GM10266 (cell line): ENCODE data around the gene RASSF5.

Experiments used
- DNase-seq: peaks from one replicate; pipeline ENCODE4 v3.0.0; 2012; ENCODE audit errors: extremely low spot score
- TF ChIP-seq, protein P1 (sequence below): IDR thresholded peaks from 2 replicates; pipeline ENCODE4 v1.5.1; 2012; ENCODE audit warnings: mild to moderate bottlenecking, low read depth; ENCODE audit not compliant: control insufficient read depth, insufficient read depth; ENCODE audit errors: missing control alignments

The RASSF5 gene

DNA sequence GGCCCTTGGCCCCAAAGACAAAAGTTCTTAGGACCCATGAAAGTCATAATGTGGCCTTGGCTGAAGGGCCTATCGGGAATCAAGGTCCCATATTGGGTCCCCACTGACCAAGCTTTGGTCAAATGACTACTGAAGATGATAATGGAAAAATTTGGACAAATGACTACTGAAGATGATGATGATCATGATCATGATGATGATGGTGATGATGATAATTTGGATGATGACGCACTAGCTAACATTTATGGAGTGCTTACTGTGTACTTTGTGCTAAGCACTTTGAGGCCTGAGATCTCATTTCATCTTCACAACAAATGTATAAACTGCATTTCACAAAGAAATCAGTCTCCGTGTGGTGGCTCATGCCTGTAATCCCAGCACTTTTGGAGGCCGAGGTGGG, 65.5 kb downstream of the RASSF5 start:
- DNase-seq: no peak
- TF ChIP-seq, protein P1, sequence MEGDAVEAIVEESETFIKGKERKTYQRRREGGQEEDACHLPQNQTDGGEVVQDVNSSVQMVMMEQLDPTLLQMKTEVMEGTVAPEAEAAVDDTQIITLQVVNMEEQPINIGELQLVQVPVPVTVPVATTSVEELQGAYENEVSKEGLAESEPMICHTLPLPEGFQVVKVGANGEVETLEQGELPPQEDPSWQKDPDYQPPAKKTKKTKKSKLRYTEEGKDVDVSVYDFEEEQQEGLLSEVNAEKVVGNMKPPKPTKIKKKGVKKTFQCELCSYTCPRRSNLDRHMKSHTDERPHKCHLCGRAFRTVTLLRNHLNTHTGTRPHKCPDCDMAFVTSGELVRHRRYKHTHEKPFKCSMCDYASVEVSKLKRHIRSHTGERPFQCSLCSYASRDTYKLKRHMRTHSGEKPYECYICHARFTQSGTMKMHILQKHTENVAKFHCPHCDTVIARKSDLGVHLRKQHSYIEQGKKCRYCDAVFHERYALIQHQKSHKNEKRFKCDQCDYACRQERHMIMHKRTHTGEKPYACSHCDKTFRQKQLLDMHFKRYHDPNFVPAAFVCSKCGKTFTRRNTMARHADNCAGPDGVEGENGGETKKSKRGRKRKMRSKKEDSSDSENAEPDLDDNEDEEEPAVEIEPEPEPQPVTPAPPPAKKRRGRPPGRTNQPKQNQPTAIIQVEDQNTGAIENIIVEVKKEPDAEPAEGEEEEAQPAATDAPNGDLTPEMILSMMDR: no peak

DNA sequence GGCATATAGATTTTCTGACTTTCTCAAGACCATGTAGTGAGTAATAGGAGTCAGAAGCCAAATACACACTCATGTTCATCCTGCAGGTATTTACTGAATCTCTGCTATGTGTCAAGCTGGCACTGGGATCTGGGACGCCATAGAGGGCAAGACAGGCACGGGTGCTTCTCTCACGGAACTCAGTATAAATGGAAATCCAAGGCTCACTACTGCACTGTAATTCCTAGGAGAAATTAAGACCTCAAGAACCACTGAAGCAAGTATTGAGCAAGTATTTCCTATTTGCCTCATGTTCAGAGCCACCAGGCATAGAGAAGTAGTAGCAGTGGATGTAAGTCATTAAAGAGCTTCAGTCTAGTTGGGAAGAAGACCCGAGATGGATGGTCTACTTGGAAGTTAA, 66.0 kb downstream of the RASSF5 start:
- no peak for DNase-seq
- TF ChIP-seq, protein P1: no peak

DNA sequence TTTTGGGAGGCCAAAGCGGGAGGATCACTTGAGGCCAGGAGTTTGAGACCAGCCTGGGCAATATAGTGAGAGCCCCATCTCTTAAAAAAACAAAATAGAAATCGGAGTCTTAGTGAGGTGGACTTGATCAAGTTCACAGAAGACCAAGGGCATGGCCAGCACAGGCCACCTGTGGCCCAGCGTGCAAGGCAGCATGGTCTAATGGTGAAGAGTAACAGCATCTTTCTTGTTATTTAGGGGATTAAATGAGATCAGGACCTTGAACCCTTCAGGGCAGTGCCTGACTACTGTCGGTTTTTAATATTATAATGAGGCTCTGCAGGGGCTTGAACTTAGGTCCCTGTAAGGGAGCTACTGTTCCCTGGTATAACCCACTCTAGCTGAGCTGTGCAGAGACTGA, 66.4 kb downstream of the RASSF5 start:
- TF ChIP-seq, protein P1: no peak
- no peak for DNase-seq

DNA sequence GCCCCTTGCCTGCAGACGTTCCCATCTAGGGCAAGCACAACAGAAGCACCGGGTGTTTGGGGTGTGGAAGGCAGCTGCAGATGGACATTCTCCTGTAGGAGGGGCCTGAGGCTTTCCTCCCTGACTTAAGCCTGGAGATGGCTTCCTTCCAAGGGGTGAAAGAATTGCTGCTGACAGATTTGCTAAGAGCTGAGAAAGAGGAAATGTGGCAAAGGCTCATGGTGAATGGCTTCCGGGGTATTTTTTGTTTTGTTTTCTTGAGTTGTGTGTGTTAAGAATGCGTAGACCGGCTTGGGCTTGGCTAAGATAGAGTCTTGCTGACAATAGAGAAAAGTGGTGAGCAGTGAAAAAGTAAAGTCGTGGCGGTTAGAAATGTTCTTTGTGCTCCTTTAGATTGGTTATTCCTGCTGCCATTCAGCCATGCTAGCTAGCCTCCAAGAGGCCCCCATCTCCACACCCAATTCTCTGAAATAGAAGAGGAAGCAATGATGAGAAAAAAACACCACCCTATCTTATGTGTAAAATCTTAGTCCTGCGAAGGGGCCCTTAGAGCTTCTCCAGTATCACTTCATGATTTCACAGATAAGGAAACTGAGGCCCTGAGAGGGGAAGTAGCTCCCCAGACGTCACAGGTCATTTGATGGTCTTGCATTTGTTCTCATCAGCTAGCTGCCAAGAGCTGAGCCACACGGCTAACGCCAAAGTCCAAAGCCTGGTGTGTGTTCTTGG, 68.0 kb downstream of the RASSF5 start:
- TF ChIP-seq, protein P1: no peak
- no peak for DNase-seq

DNA sequence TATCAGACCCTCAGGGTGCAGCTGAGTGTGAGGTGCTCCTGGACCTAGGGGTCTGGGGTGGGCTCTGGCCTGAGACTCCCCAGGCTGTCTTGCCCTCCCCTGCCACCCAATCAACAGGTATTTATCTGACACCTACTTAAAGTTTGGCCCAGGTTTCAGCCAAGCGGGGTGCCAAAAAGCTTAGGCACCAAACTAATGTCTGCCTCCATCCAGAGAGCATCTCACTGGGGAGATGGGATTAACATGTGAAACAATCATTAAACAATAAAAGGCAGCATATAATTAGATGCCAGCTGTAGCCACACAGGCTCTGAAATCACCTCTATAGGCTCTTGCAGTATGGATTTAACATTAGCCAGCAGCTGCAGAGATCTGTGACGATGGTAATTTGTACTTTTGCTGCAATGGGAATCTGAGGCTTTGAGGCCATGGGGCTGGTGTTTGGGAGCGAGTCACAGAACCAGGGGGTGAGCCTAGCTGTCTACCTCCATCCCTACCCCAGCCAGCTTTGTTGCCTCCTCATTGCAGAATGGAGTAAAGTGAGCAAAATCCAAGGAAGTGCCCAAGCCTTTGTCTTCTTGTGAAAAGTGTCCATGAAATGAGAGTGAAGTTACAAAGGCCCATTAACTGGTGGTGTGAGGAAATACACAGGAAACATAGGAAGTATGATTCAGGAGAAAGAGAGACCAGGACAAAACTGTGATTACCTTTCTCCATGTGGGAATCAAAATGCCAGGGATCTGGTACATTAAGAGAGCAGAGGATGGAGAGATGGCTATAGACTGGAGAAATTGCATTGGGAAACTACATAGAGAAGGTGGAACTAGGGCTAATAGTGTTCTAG, 68.8 kb downstream of the RASSF5 start:
- TF ChIP-seq, protein P1: no peak
- no peak for DNase-seq

DNA sequence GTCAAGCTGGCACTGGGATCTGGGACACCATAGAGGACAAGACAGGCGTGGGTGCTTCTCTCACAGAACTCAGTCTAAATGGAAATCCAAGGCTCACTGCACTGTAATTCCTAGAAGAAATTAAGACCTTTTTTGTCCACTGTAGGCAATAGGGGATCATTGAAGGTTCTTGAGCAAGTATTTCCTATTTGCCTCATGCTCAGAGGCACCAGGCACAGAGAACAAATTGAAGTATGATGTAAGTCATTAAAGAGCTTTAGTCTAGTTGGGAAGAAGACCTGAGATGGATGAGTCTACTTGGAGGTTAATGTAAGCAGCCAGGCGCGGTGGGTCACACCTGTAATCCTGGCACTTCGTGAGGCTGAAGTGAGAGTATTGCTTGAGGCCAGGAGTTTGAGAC, 70.3 kb downstream of the RASSF5 start:
- no peak for DNase-seq
- TF ChIP-seq, protein P1: no peak

DNA sequence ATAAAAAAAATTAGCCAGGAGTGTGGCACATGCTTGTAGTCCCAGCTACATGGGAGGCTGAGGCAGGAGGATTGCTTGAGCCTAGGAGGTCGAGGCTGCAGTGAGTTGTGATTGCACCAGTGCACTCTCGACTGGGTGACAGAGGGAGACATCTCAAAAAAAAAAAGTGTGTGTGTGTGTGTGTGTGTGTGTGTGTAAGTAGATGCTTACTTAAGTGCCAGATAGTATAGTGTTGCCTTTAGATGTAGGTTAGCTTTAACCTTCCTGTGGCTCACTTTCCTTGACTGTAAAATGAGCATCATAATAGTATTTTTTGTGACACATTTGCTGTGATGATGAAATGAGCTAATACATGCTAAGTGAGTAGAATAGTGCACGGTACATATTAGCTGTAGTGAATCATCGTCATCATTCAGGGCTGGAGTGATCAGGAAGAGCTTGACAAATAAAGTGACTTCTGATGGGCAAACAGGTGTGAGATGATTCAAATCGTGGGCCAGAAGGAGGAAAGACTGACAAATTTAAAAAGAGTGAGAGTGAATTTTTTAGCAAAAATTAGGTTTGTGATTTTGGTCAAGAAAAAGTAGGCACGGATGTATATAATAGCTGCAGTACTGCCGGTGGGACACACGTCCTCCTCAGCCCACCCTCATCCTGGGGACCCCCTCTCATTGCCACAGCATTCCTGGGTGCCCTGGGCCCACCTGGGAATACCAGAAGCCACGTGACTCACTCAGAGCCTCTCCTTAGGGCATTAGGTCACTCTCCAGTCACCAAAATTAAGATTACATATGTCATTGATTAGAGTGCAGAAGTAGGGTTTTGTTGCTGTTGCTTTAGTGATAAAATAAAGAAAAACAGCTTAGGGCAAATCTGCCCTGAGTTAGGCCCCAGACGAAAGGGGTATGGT, 71.0 kb downstream of the RASSF5 start:
- DNase-seq: no peak
- TF ChIP-seq, protein P1: no peak
